ENCODE data around the gene LBHD2. TPM values are rescaled to one million over a fixed set of nuclear protein-coding genes. Genes with fewer than 3 reads are reported as not detected.

Gene LBHD2
- total RNA-seq, 2 donors from 2014 or later, result not detected

GRCh38 chr14:103127356-103127755 lies 43.3 kb downstream of the LBHD2 start:
- DNase-seq, result no peak
- Mint-ChIP-seq H3K27me3 (ENCODE audit: insufficient read depth) (peaks cover 42% of the 10 kb centered on the region), H3K4me1 (peaks cover 5% of the 10 kb centered on the region), H3K27ac (no peak overlapping the region), H3K4me3 (no peak overlapping the region), H3K36me3 (ENCODE audit: low read depth) (peaks cover 1% of the 10 kb centered on the region), H3K9me3 (no peaks in the 10 kb centered on the region)
- no peaks in the 10 kb centered on the region for H3K36me3 ChIP-seq (ENCODE audit: control insufficient read depth, insufficient read depth, low read length)
- no peak overlapping the region for H3K4me3 ChIP-seq (ENCODE audit: low read length)
- WGBS, 2 experiments (ENCODE audit: insufficient coverage in 1 of 2, insufficient read length in 1 of 2), result 95 to 96% methylated on average over 33 to 39 of the region's 39 CpGs
- H3K27ac ChIP-seq (ENCODE audit: low read depth, low read length), result no peak overlapping the region
- H3K9me3 ChIP-seq (ENCODE audit: control insufficient read depth, low read length), result no peaks in the 10 kb centered on the region
- H3K4me1 ChIP-seq (ENCODE audit: control insufficient read depth, insufficient read depth, low read length), result no peaks in the 10 kb centered on the region
- no peak overlapping the region for H3K9ac ChIP-seq (ENCODE audit: extremely low read depth, low read length, poor library complexity, severe bottlenecking)
- H3K27me3 ChIP-seq (ENCODE audit: control insufficient read depth, insufficient read depth, low read length, poor library complexity, severe bottlenecking), result no peaks in the 10 kb centered on the region
- no peak for TF ChIP-seq CTCF (conservative IDR thresholded peaks at IDR 0.05)

- no peak overlapping the region for H3K27ac ChIP-seq (ENCODE audit: low read depth, low read length)
- Mint-ChIP-seq H3K27ac (no peak overlapping the region), H3K9me3 (no peaks in the 10 kb centered on the region), H3K4me1 (peaks cover 5% of the 10 kb centered on the region), H3K27me3 (ENCODE audit: insufficient read depth) (peaks cover 40% of the 10 kb centered on the region), H3K4me3 (no peak overlapping the region), H3K36me3 (ENCODE audit: low read depth) (peaks cover 1% of the 10 kb centered on the region)
- H3K27me3 ChIP-seq (ENCODE audit: control insufficient read depth, insufficient read depth, low read length, poor library complexity, severe bottlenecking), result no peaks in the 10 kb centered on the region
- no peaks in the 10 kb centered on the region for H3K4me1 ChIP-seq (ENCODE audit: control insufficient read depth, insufficient read depth, low read length)
- no peak for TF ChIP-seq CTCF (conservative IDR thresholded peaks at IDR 0.05)
- H3K36me3 ChIP-seq (ENCODE audit: control insufficient read depth, insufficient read depth, low read length), result peaks cover 2% of the 10 kb centered on the region
- WGBS, 2 experiments (ENCODE audit: insufficient coverage in 1 of 2, insufficient read length in 1 of 2), result 91 to 95% methylated on average over 13 to 16 of the region's 16 CpGs
- no peak for DNase-seq
- no peak overlapping the region for H3K9ac ChIP-seq (ENCODE audit: extremely low read depth, low read length, poor library complexity, severe bottlenecking)
- H3K9me3 ChIP-seq (ENCODE audit: control insufficient read depth, low read length), result no peaks in the 10 kb centered on the region
- no peak overlapping the region for H3K4me3 ChIP-seq (ENCODE audit: low read length)
These were observed 44.0 kb downstream of the LBHD2 start for GRCh38 chr14:103127861-103128598.

GRCh38 chr14:103128631-103129300 lies 44.8 kb downstream of the LBHD2 start:
- peaks cover 5% of the 10 kb centered on the region for H3K36me3 ChIP-seq (ENCODE audit: control insufficient read depth, insufficient read depth, low read length)
- H3K4me1 ChIP-seq (ENCODE audit: control insufficient read depth, insufficient read depth, low read length), result no peaks in the 10 kb centered on the region
- Mint-ChIP-seq H3K36me3 (ENCODE audit: low read depth) (peaks cover 5% of the 10 kb centered on the region), H3K27me3 (ENCODE audit: insufficient read depth) (peaks cover 40% of the 10 kb centered on the region), H3K4me1 (peaks cover 5% of the 10 kb centered on the region), H3K27ac (no peak overlapping the region), H3K4me3 (no peak overlapping the region), H3K9me3 (no peaks in the 10 kb centered on the region)
- TF ChIP-seq CTCF (conservative IDR thresholded peaks at IDR 0.05), result no peak
- H3K9ac ChIP-seq (ENCODE audit: extremely low read depth, low read length, poor library complexity, severe bottlenecking), result no peak overlapping the region
- no peaks in the 10 kb centered on the region for H3K27me3 ChIP-seq (ENCODE audit: control insufficient read depth, insufficient read depth, low read length, poor library complexity, severe bottlenecking)
- no peak overlapping the region for H3K4me3 ChIP-seq (ENCODE audit: low read length)
- no peak for DNase-seq
- H3K9me3 ChIP-seq (ENCODE audit: control insufficient read depth, low read length), result no peaks in the 10 kb centered on the region
- 92 to 99% methylated on average over 9 to 13 of the region's 13 CpGs for WGBS, 2 experiments (ENCODE audit: insufficient coverage in 1 of 2, insufficient read length in 1 of 2)
- H3K27ac ChIP-seq (ENCODE audit: low read depth, low read length), result no peak overlapping the region

Data from endodermal cell (in vitro differentiated cells).